MM.1S (cell line): Measurements from ENCODE around the gene NR1H3.

ENCODE experiments used
- CTCF ChIP-seq: fragments of 300-600 bp; sonication (generic); IDR thresholded peaks from 2 replicates; pipeline ENCODE4 v1.5.1; 2016; ENCODE audit warnings: antibody characterized with exemption, low read length, mixed read lengths
- EZH2 ChIP-seq: fragments of 300-600 bp; sonication (generic); optimal IDR thresholded peaks from 2 replicates; pipeline ENCODE3; 2017; ENCODE audit warnings: low read depth, mild to moderate bottlenecking, antibody characterized with exemption, low read length, mixed read lengths
- EZH2phosphoT487 ChIP-seq: fragments of 300-600 bp; sonication (generic); IDR thresholded peaks from 2 replicates; pipeline ENCODE4 v1.6.1; 2018; ENCODE audit warnings: antibody characterized with exemption, low read length

- no peak for TF ChIP-seq CTCF
- TF ChIP-seq EZH2, result no peak
- TF ChIP-seq EZH2phosphoT487, result no peak
Measured at GRCh38 chr11:47284151-47284550, 26.4 kb downstream of the NR1H3 start.
